GM12865 (cell line): Measurements from ENCODE around the gene GRK1.

Source experiments
- DNase-seq: peaks from one replicate; pipeline ENCODE4 v3.0.0; 2010; ENCODE audit warnings: low read depth
- H3K4me3 ChIP-seq: 2 replicates; pipeline ENCODE4 v1.5.1; 2011; ENCODE audit warnings: mild to moderate bottlenecking, low read depth, low read length, control low read depth
- TF ChIP-seq, protein P1 (sequence below): IDR thresholded peaks from 2 replicates; pipeline ENCODE4 v1.5.1; 2011; ENCODE audit warnings: low read length, control low read depth, low read depth, inconsistent platforms; ENCODE audit not compliant: insufficient read depth; ENCODE audit errors: missing control alignments

The GRK1 gene

DNA sequence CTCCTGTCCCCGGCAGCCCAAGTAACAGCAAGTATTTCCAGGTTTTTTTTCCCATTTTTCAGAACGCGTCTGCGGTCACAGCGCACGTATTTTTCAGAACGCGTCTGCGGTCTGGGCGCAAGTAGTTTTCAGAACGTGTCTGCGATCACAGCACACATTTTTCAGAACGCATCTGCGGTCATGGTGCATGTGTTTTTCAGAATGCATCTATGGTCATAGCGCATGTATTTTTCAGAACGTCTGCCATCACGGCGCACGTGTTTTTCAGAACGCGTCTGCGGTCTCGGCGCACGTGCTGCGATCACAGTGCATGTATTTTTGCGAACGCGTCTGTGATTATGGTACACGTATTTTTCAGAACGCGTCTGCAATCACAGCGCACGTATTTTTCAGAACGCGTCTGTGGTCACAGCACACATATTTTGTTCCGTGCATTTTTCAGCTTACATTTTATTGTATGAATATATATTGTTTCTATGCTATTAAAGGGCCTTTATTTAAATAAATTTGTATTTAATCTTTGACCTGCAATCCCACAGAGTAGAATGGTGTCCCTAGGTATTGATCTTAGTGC is 28.8 kb upstream of the GRK1 start:
- H3K4me3 ChIP-seq: no peak overlapping the region
- TF ChIP-seq, protein P1, sequence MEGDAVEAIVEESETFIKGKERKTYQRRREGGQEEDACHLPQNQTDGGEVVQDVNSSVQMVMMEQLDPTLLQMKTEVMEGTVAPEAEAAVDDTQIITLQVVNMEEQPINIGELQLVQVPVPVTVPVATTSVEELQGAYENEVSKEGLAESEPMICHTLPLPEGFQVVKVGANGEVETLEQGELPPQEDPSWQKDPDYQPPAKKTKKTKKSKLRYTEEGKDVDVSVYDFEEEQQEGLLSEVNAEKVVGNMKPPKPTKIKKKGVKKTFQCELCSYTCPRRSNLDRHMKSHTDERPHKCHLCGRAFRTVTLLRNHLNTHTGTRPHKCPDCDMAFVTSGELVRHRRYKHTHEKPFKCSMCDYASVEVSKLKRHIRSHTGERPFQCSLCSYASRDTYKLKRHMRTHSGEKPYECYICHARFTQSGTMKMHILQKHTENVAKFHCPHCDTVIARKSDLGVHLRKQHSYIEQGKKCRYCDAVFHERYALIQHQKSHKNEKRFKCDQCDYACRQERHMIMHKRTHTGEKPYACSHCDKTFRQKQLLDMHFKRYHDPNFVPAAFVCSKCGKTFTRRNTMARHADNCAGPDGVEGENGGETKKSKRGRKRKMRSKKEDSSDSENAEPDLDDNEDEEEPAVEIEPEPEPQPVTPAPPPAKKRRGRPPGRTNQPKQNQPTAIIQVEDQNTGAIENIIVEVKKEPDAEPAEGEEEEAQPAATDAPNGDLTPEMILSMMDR: no peak
- DNase-seq: no peak

DNA sequence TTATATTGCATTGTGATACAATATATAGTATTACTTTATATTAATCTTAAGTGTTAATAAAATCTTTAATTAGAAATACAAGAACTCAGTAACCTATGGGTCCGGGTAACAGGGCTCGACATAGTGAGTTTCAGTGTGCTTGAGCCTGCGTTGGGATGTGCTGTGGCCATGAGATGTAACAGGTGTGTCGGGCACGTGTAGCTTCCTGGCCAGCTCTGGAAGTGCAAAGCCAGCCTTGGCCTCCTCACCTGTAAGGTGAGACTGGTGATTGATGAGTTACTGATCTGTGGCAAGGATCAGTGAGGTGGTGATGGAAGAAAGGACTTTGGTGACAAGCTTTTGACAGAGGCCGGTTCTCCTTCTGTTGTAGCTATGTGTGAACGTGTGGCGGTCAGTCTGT is 28.2 kb upstream of the GRK1 start:
- no peak for DNase-seq
- TF ChIP-seq, protein P1: no peak

DNA sequence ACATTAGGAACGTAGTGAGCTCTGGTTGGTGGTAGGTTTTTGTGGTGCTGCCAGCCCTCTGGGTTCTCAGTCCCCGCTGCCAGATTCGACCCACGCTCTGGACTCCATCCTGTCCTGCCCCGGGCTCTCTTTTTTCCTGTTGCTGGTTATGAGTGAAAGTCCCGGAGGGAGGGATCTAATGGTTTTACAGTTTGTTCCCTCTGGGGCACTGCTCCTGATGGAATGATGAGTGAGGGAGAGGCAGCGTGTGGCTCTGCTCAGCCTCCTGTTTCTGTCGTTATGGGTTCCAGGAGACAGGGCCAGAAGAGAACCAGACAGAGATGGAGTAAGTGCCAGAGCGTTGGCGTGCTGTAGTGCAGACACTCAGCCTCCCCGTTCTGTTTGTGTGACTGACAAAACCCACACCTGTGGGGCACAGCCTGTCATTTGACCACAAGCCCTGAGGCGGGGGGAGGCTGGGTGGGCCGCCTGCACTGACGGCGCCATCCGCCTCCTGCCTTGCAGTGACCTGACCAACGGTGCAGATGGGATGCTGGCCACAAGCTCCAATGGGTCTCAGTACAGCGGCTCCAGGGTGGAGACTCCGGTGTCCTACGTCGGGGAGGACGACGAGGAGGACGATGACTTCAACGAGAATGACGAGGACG is 27.3 kb upstream of the GRK1 start:
- DNase-seq: no peak
- no peak overlapping the region for H3K4me3 ChIP-seq
- TF ChIP-seq, protein P1: no peak

More for the DNA sequence above, 28.2 kb upstream of the GRK1 start:
- H3K4me3 ChIP-seq: no peak overlapping the region

DNA sequence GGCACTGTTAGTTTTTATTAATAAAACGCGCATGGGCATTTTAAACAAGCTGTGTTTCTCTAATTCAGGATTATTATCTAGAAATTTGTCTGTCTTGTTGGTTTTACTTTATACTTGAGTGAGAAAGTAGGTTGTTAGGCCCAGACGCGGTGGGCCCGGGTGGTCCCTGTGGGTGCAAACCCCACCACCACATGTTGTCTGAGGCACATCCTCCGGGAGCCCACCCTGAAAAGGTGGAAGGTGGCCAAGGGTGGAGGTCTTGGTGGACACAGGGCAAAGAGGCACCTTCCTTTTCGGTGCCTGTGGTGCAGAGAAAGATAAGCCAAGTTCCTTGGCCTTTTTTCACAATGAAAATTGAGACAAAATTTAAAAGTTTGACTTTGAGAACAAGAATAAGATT is 25.6 kb upstream of the GRK1 start:
- TF ChIP-seq, protein P1: no peak
- no peak overlapping the region for H3K4me3 ChIP-seq
- DNase-seq: no peak

DNA sequence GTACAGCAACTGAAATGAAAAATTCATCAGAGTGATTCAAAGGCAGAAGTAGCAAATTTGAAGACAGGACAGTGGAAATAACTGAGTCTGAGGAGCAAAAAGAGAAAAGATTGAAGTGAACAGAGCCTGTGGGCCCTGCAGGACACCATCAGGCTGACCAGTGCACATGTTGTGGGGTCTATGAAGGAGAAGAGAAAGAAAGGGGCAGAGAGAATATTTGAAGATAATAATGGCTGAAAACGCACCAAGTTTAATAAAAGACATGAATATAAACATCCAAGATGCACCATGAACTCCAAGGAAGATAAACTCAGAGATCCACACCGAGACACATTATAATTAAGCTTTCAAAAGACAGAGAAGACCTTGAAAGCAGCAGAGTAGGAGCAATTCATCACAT is 24.5 kb upstream of the GRK1 start:
- TF ChIP-seq, protein P1: no peak
- no peak overlapping the region for H3K4me3 ChIP-seq
- DNase-seq: no peak

DNA sequence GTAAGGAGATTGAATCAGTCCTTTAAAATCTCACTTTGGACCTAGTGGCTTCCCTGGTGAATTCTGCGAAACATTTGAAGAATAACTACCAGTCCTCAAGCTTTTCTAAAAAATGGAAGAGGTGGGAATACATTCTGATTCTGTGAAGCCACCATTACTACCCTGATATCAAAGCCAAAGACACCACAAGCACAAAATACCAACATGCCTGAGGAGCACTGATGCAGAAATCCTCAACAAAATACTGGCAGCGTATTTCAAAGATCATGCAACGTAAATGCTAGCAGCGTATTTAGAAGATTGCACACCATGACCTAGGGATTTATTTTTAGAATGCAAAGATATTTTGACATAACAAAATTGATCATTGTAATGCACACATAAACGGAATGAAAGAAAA is 23.4 kb upstream of the GRK1 start:
- DNase-seq: no peak
- TF ChIP-seq, protein P1: no peak
- H3K4me3 ChIP-seq: no peak overlapping the region

DNA sequence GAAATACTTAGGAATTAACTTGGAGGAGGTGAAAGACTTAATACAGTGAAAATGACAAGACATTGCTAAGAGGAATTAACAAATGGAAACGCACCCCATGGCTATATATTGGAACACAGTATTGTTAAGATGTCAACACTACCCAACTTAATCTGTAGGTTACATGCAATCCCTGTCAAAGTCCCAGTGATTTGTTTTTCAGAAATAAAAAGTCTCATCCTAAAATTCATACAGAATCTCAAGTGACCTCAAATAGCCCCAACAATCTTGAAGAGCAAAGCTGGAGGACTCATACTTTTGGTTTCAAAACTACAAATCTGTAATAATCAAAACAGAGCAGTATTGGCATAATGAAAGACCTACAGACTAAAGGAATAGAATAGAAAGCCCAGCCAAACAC is 22.2 kb upstream of the GRK1 start:
- no peak for DNase-seq
- H3K4me3 ChIP-seq: no peak overlapping the region
- TF ChIP-seq, protein P1: no peak
